ENCODE results near the gene HOXD9.

The HOXD9 gene

DNA sequence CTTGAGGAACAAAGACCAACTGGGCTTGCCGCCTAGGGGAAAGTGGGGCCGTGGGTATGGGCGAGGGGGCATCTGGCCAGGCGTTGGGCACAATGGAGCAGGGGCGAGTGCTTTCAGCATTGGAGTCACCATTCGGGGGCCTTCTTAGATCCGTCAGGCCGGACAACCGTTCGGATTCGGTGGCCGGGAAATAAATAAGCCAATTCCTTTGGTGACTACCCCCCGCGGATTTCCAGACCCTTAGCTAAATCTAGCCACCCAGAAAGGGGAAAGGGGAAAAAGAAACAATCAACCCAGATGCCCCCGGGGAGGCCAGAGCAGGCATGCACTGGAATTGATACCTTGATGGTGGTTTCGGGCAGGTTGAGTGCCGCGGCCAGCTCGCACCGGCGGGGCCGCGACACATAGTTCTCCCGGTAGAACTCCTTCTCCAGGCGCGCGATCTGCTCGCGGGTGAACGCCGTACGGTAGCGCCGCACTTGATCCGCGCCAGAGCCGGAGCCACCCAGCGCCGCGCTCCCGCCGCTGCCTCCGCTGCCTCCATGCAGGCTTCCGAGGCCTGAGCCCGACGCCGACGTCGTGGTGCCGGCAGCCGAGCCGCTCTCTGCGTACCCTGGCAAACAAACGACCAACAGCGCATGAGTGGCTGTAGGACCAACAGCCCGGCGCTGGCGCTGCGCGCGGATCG is 40.5 kb upstream of the HOXD9 start:
- Histone ChIP-seq H3K9me3 (ENCODE audit: low read length) (no peaks in the 10 kb centered on the region), H3K27me3 (ENCODE audit: insufficient read depth, low read length) (peaks cover 92% of the 10 kb centered on the region), H3K4me3 (ENCODE audit: low read length) (no peak overlapping the region), H3K4me1 (ENCODE audit: insufficient read depth, low read length) (no peaks in the 10 kb centered on the region), H3K36me3 (ENCODE audit: insufficient read depth, low read length) (no peaks in the 10 kb centered on the region), H2AFZ (ENCODE audit: low read depth, low read length) (no peak overlapping the region)

DNA sequence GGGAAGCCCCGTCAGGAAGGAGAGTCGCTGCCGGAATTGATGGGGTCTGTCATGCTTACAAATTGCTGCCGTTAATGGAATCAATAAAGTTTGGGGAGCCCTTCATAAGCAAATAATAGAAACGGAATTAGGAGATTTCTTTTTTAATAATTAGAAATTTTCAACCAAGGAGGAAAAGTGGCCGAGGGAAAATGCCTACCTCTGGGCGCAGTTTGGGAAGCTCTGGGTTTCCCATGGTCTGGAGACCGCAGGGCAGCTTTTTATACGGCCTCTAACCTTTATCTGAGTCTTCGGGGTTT is 40.0 kb upstream of the HOXD9 start:
- H3K27me3 ChIP-seq (ENCODE audit: insufficient read depth, low read length): peaks cover 94% of the 10 kb centered on the region
- no peak overlapping the region for H2AFZ ChIP-seq (ENCODE audit: low read depth, low read length)
- no peak overlapping the region for H3K4me3 ChIP-seq (ENCODE audit: low read length)
- H3K4me1 ChIP-seq (ENCODE audit: insufficient read depth, low read length): no peaks in the 10 kb centered on the region
- no peaks in the 10 kb centered on the region for H3K36me3 ChIP-seq (ENCODE audit: insufficient read depth, low read length)
- no peaks in the 10 kb centered on the region for H3K9me3 ChIP-seq (ENCODE audit: low read length)

DNA sequence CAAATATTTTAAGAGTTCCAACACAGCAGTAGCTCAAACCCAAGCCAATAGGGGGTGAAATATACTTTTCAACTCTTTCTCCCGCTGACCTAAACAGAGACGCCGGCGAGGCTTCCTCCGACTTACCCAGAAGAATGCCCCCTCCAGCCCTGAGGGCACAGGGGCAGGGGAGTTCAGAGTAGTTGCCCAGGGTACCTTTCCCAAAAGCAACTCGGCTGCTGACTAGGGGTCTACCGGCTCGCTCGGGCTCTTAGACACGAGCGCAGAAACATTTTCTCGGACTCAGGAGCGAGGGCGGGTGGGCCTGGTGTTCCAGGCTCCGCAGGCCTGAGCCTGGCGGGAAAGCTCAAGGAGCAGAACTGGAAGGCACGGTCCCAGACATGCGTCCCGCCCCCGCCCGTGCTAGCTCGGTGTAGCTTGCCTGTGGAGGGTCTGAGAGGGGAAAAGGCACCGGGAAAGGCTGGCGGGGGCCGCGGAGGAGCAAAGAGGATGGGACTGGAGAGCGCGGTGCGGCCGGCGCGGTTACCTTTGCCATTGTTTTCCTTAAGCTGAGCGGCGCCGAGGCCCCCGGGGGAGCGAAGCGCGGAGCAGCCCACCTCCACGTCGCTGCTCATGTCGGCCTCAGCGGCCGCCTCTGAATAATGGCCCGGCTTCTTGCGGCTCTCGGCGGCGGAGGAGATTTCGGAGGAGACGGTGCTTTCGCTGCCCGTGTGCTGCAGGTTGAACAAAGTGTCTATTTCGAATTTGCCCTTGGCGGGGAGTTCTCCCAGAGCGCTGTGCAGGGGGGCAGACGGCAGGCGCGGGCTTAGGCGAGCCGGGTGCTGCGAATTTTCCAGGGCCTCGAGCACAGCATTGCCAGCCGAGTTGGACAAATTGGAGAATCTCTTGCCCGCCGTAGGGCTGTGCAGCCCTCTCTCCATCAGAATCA is 39.4 kb upstream of the HOXD9 start:
- Histone ChIP-seq H2AFZ (ENCODE audit: low read depth, low read length) (peak overlapping the region; percentile 23), H3K9me3 (ENCODE audit: low read length) (no peaks in the 10 kb centered on the region), H3K27me3 (ENCODE audit: insufficient read depth, low read length) (peaks cover 96% of the 10 kb centered on the region), H3K4me1 (ENCODE audit: insufficient read depth, low read length) (peaks cover 2% of the 10 kb centered on the region), H3K36me3 (ENCODE audit: insufficient read depth, low read length) (no peaks in the 10 kb centered on the region), H3K4me3 (ENCODE audit: low read length) (no peak overlapping the region)

GRCh38 chr2:176083796-176084261 is 38.7 kb upstream of the HOXD9 start, which contains the start of gene EVX2:
TSS of gene EVX2 (minus strand) at chr2:176083962. CDS start at chr2:176083776, 186 bp downstream.
- Histone ChIP-seq H3K27me3 (ENCODE audit: insufficient read depth, low read length) (peaks cover 96% of the 10 kb centered on the region), H3K36me3 (ENCODE audit: insufficient read depth, low read length) (no peaks in the 10 kb centered on the region), H2AFZ (ENCODE audit: low read depth, low read length) (peak within 1 kb of the TSS; percentile 23), H3K4me3 (ENCODE audit: low read length) (no peak within 1 kb of the TSS), H3K4me1 (ENCODE audit: insufficient read depth, low read length) (peaks cover 3% of the 10 kb centered on the region), H3K9me3 (ENCODE audit: low read length) (no peaks in the 10 kb centered on the region)

GRCh38 chr2:176084611-176085119 is 37.9 kb upstream of the HOXD9 start:
- Histone ChIP-seq H2AFZ (ENCODE audit: low read depth, low read length) (no peak overlapping the region), H3K27me3 (ENCODE audit: insufficient read depth, low read length) (peaks cover 96% of the 10 kb centered on the region), H3K4me3 (ENCODE audit: low read length) (no peak overlapping the region), H3K9me3 (ENCODE audit: low read length) (no peaks in the 10 kb centered on the region), H3K4me1 (ENCODE audit: insufficient read depth, low read length) (peaks cover 3% of the 10 kb centered on the region), H3K36me3 (ENCODE audit: insufficient read depth, low read length) (no peaks in the 10 kb centered on the region)

GRCh38 chr2:176085120-176085788 is 37.3 kb upstream of the HOXD9 start:
- H3K36me3 ChIP-seq (ENCODE audit: insufficient read depth, low read length): no peaks in the 10 kb centered on the region
- peaks cover 99% of the 10 kb centered on the region for H3K27me3 ChIP-seq (ENCODE audit: insufficient read depth, low read length)
- no peak overlapping the region for H2AFZ ChIP-seq (ENCODE audit: low read depth, low read length)
- H3K4me3 ChIP-seq (ENCODE audit: low read length): no peak overlapping the region
- peaks cover 3% of the 10 kb centered on the region for H3K4me1 ChIP-seq (ENCODE audit: insufficient read depth, low read length)
- no peaks in the 10 kb centered on the region for H3K9me3 ChIP-seq (ENCODE audit: low read length)

GRCh38 chr2:176085861-176086771 is 36.4 kb upstream of the HOXD9 start:
- Histone ChIP-seq H2AFZ (ENCODE audit: low read depth, low read length) (no peak overlapping the region), H3K4me3 (ENCODE audit: low read length) (no peak overlapping the region), H3K27me3 (ENCODE audit: insufficient read depth, low read length) (peaks cover 99% of the 10 kb centered on the region), H3K9me3 (ENCODE audit: low read length) (no peaks in the 10 kb centered on the region), H3K36me3 (ENCODE audit: insufficient read depth, low read length) (no peaks in the 10 kb centered on the region), H3K4me1 (ENCODE audit: insufficient read depth, low read length) (peaks cover 3% of the 10 kb centered on the region)

DNA sequence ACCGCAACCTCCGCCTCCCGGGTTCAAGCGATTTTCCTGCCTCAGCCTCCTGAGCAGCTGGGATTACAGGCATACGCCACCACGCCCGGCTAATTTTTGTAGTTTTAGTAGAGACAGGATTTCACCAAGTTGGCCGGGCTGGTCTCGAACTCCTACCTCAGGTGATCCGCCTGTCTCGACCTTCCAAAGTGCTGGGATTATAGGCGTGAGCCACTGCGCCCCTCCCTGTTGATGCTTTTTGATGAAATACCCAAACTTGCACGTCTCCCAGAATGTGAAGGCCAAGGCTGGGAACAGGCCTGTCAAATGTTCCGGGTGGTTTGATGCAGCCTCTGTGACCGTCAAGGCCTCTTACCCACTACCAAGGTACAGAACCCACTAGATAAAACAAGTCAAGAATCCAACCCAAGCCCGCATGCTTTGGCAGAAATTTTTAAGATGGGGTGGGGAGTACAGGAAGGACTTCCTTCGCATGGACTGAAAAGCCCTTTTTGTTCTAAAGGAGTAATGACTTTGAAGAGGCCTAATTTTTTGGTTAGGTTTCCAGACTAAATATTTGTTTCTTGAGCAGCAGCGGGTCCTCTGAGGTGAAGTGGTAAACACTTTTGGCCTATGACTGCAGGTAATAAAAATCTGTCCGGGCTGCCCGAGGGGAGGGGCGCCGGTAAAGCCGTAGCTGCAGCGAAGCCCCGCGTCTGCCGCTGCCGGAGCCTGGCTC is 35.0 kb upstream of the HOXD9 start:
- Histone ChIP-seq H3K9me3 (ENCODE audit: low read length) (peaks cover 2% of the 10 kb centered on the region), H3K36me3 (ENCODE audit: insufficient read depth, low read length) (no peaks in the 10 kb centered on the region), H2AFZ (ENCODE audit: low read depth, low read length) (no peak overlapping the region), H3K4me3 (ENCODE audit: low read length) (no peak overlapping the region), H3K27me3 (ENCODE audit: insufficient read depth, low read length) (peaks cover 98% of the 10 kb centered on the region), H3K4me1 (ENCODE audit: insufficient read depth, low read length) (peaks cover 3% of the 10 kb centered on the region)

- Histone ChIP-seq H3K4me1 (ENCODE audit: insufficient read depth, low read length) (peaks cover 3% of the 10 kb centered on the region), H3K36me3 (ENCODE audit: insufficient read depth, low read length) (no peaks in the 10 kb centered on the region), H3K4me3 (ENCODE audit: low read length) (peak overlapping the region; percentile 11), H3K9me3 (ENCODE audit: low read length) (peaks cover 2% of the 10 kb centered on the region), H3K27me3 (ENCODE audit: insufficient read depth, low read length) (peaks cover 97% of the 10 kb centered on the region), H2AFZ (ENCODE audit: low read depth, low read length) (no peak overlapping the region)
Observed at GRCh38 chr2:176088048-176088936, 34.2 kb upstream of the HOXD9 start.

DNA sequence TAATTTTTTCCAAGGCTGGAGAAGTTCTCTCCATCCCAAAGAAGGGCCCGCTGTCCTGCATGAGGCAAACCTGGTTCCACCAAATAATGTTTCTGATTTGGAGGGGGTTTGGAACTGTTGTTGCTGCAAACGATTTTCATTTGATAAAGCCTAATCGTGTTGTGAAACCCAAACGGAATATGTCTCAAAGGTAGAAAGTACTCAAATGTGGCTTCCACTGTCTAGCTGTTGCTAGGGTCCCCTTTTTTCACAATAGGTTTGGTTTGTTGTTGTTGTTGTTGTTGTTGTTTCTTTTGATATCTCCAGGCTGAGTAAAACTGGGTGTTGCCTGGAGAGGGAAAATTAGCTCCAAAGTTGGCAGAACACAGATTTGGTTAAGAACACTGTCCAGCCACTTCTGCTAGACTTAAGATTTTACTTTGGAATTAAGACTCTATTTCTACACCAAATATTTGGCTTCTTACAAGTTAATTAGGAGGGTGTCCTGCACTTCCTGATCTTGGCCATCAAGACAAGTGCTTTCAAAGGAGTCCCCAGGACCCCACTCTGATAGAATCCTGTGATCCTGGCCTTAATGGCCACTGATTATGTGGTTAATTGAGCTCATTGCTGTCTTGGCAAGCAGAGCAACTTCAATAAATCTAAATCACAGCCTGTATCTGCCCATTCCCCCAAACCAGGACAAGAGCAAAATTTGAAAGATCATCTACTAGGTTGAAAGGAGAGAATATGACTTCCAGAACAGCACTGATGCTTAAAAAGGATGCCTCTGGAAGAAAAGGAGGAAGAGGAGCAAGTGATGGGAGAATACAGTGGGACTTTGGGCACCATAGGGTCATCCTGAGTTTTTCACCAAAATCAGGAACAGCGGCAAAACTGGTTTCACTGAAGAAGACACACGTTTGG is 33.3 kb upstream of the HOXD9 start:
- H3K27me3 ChIP-seq (ENCODE audit: insufficient read depth, low read length): peaks cover 97% of the 10 kb centered on the region
- H3K4me1 ChIP-seq (ENCODE audit: insufficient read depth, low read length): peaks cover 3% of the 10 kb centered on the region
- H3K9me3 ChIP-seq (ENCODE audit: low read length): peaks cover 2% of the 10 kb centered on the region
- H3K4me3 ChIP-seq (ENCODE audit: low read length): no peak overlapping the region
- H2AFZ ChIP-seq (ENCODE audit: low read depth, low read length): no peak overlapping the region
- H3K36me3 ChIP-seq (ENCODE audit: insufficient read depth, low read length): no peaks in the 10 kb centered on the region
